ENCODE results near the gene OR2G2.

DNA sequence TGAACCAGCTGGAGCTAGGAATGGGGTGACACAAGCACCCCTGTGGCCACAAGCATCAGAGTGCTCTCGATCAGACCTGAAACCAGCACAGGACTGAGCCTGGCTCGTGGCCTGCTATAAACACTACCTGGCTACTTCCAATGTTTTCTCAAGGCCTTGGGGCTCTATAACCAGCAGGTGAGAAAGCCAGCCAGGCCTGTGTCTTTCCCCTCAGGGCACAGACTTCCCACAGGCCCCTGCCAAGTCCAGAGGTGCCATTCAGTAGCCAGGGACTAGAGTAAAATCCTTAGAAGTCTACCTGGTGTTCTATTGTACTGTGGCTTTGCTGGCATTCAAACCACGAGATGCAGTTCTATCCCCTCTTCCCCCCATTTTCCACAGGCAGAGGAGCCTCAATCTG is 39.8 kb downstream of the OR2G2 start:
- TF ChIP-seq, protein P1, sequence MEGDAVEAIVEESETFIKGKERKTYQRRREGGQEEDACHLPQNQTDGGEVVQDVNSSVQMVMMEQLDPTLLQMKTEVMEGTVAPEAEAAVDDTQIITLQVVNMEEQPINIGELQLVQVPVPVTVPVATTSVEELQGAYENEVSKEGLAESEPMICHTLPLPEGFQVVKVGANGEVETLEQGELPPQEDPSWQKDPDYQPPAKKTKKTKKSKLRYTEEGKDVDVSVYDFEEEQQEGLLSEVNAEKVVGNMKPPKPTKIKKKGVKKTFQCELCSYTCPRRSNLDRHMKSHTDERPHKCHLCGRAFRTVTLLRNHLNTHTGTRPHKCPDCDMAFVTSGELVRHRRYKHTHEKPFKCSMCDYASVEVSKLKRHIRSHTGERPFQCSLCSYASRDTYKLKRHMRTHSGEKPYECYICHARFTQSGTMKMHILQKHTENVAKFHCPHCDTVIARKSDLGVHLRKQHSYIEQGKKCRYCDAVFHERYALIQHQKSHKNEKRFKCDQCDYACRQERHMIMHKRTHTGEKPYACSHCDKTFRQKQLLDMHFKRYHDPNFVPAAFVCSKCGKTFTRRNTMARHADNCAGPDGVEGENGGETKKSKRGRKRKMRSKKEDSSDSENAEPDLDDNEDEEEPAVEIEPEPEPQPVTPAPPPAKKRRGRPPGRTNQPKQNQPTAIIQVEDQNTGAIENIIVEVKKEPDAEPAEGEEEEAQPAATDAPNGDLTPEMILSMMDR (conservative IDR thresholded peaks at IDR 0.05 in 1 of 2, IDR thresholded peaks at IDR 0.05 in 1 of 2; ENCODE audit: low read depth in 1 of 2, low read length in 2 of 2), result no peak
- TF ChIP-seq EZH2 (IDR thresholded peaks at IDR 0.05; ENCODE audit: low read length, missing control alignments), result no peak
